GM12878 (cell line): ENCODE results near the gene FAM185A. TPM values are rescaled to one million over a fixed set of nuclear protein-coding genes. Genes with fewer than 3 reads are reported as not detected.
"Not testable (repeated sequence)": the region's sequence is repeated elsewhere in the genome, so short reads cannot be mapped to it uniquely, and the experiment has no call there.

Experiments used
- ATAC-seq: fragments of 200-7000 bp; cut with Tn5 transposase; 3 replicates; pipeline ENCODE4 v1.9.1; 2020; ENCODE audit warnings: mild to moderate bottlenecking, moderate library complexity
- BruUV-seq: library from RNA; stranded (reverse); fragments of 400-500 nt; replicated peaks from 2 replicates; lab custom pipeline; 2021; lab: Mats Ljungman, UMichigan
- CTCF ChIA-PET: fragments of 300-600 bp; sonication (Branson Sonifier 250); formaldehyde crosslinking; extraction: SDS; loops from one replicate; lab custom pipeline; 2021; ENCODE audit warnings: inconsistent platforms; lab: Yijun Ruan, JAX
- POLR2A ChIA-PET: fragments of 350-600 bp; formaldehyde crosslinking; extraction: SDS; loops from one replicate; lab custom pipeline; 2021; ENCODE audit warnings: inconsistent platforms; lab: Charles Lee
- RAD21 ChIA-PET: fragments of 300-600 bp; sonication (Branson Sonifier 250); formaldehyde crosslinking; loops from one replicate; lab custom pipeline; 2023; ENCODE audit warnings: antibody characterized with exemption; ENCODE audit not compliant: unreplicated experiment; lab: Charles Lee
- SMC1A ChIA-PET: fragments of 300-600 bp; sonication (Branson Sonifier 250); formaldehyde crosslinking; loops from one replicate; lab custom pipeline; 2023; ENCODE audit not compliant: unreplicated experiment, uncharacterized antibody; lab: Charles Lee
- DNase-seq: peaks from one replicate; pipeline ENCODE4 v3.0.0-alpha.2; 2011; ENCODE audit warnings: low read depth, low spot score
- FAIRE-seq: peaks from 3 replicates; lab custom pipeline; 2011; peaks lifted over from hg19 to GRCh38; lab: Jason Lieb, UNC
- H2AFZ ChIP-seq: 2 replicates; pipeline ENCODE4 v1.6.0; 2011; ENCODE audit warnings: low read depth, low read length, control low read depth; ENCODE audit not compliant: control insufficient read depth
- H3K27ac ChIP-seq: 2 replicates; pipeline ENCODE4 v1.5.1; 2011; ENCODE audit warnings: control low read depth; ENCODE audit not compliant: control insufficient read depth, insufficient read depth
- H3K27me3 ChIP-seq, 2 experiments: replicated peaks in 1 of 2; 2 replicates each; pipeline versions ENCODE4 v1.6.0 to v1.6.1; 2011; ENCODE audit warnings: low read length in 1 of 2; ENCODE audit not compliant: control insufficient read depth in 2 of 2, insufficient read depth in 2 of 2
- H3K36me3 ChIP-seq, 2 experiments: 2 replicates each; pipeline ENCODE4 v1.5.1; 2011; ENCODE audit warnings: low read length in 1 of 2; ENCODE audit not compliant: control insufficient read depth in 2 of 2, insufficient read depth in 2 of 2
- H3K4me1 ChIP-seq: 2 replicates; pipeline ENCODE4 v1.6.1; 2011; ENCODE audit warnings: mild to moderate bottlenecking, low read length, moderate library complexity, mixed read lengths; ENCODE audit not compliant: control insufficient read depth, insufficient read depth
- H3K4me2 ChIP-seq: 2 replicates; pipeline ENCODE4 v1.6.0; 2011; ENCODE audit warnings: control low read depth; ENCODE audit not compliant: control insufficient read depth, insufficient read depth
- H3K4me3 ChIP-seq: fragments of 200-600 bp; sonication (generic); 2 replicates; pipeline ENCODE4 v1.5.1; 2016
- H3K79me2 ChIP-seq: 2 replicates; pipeline ENCODE4 v1.6.0; 2011; ENCODE audit warnings: low read length; ENCODE audit not compliant: control insufficient read depth, insufficient read depth
- H3K9ac ChIP-seq: 2 replicates; pipeline ENCODE4 v1.8.0; 2011; ENCODE audit warnings: low read length, control low read depth, mixed read lengths; ENCODE audit not compliant: control insufficient read depth, insufficient read depth
- H3K9me3 ChIP-seq: replicated peaks from 3 replicates; pipeline ENCODE4 v1.5.1; 2011; ENCODE audit warnings: mild to moderate bottlenecking, low read length; ENCODE audit not compliant: control insufficient read depth, insufficient read depth
- H4K20me1 ChIP-seq: 2 replicates; pipeline ENCODE4 v1.6.0; 2011; ENCODE audit not compliant: control insufficient read depth, insufficient read depth
- ATF7 ChIP-seq: fragments of 450-650 bp; IDR thresholded peaks from 2 replicates; pipeline ENCODE4 v1.6.1; 2016; ENCODE audit warnings: low read depth, mild to moderate bottlenecking
- BHLHE40 ChIP-seq, 2 experiments: fragments of 450-650 bp in 1 of 2; IDR thresholded peaks; 2 replicates each; pipeline ENCODE4 v1.6.1; 2011 to 2017; ENCODE audit warnings: low read depth in 2 of 2, borderline replicate concordance in 1 of 2, improper control_type of control experiment in 1 of 2, low read length in 1 of 2, mild to moderate bottlenecking in 1 of 2
- DPF2 ChIP-seq: fragments of 450-650 bp; IDR thresholded peaks from 2 replicates; pipeline ENCODE4 v1.6.1; 2017; ENCODE audit warnings: mild to moderate bottlenecking
- EP300 ChIP-seq, 2 experiments: fragments of 150-350 bp in 1 of 2; IDR thresholded peaks; 2 replicates each; pipeline ENCODE4 v1.6.1; 2011 to 2012; ENCODE audit warnings: low read depth in 2 of 2, low read length in 2 of 2, borderline replicate concordance in 1 of 2, improper control_type of control experiment in 1 of 2, inconsistent platforms in 1 of 2; ENCODE audit not compliant: control insufficient read depth in 1 of 2
- IKZF2 ChIP-seq, 2 experiments: fragments of 450-650 bp; IDR thresholded peaks; 2 replicates each; pipeline ENCODE4 v1.6.1; 2017; ENCODE audit warnings: mild to moderate bottlenecking in 2 of 2, moderate library complexity in 2 of 2
- MEF2B ChIP-seq: fragments of 450-650 bp; IDR thresholded peaks from 2 replicates; pipeline ENCODE4 v1.6.1; 2018; ENCODE audit warnings: mild to moderate bottlenecking, moderate library complexity; ENCODE audit not compliant: partially characterized antibody, poor library complexity, severe bottlenecking
- MTA2 ChIP-seq: fragments of 450-650 bp; IDR thresholded peaks from 2 replicates; pipeline ENCODE4 v1.6.1; 2016; ENCODE audit warnings: low read depth, mild to moderate bottlenecking, moderate library complexity
- NBN ChIP-seq: fragments of 450-650 bp; IDR thresholded peaks from 2 replicates; pipeline ENCODE4 v1.6.1; 2016
- NR2F1 ChIP-seq: fragments of 450-650 bp; conservative IDR thresholded peaks from 2 replicates; pipeline ENCODE4 v1.6.1; 2017; ENCODE audit warnings: mild to moderate bottlenecking
- POLR2AphosphoS5 ChIP-seq: IDR thresholded peaks from 2 replicates; pipeline ENCODE4 v1.6.1; 2011; ENCODE audit warnings: mild to moderate bottlenecking, low read length, inconsistent platforms
- RELA ChIP-seq: fragments of 450-650 bp; IDR thresholded peaks from 2 replicates; pipeline ENCODE4 v1.8.0; 2014; ENCODE audit warnings: borderline replicate concordance; ENCODE audit not compliant: partially characterized antibody
- ZNF217 ChIP-seq: fragments of 450-650 bp; IDR thresholded peaks from 2 replicates; pipeline ENCODE4 v1.6.1; 2017; ENCODE audit warnings: antibody characterized with exemption, mild to moderate bottlenecking
- WGBS: methylation state at CpG from one replicate; pipeline ENCODE4 v1.1.6; 2016; ENCODE audit warnings: low lambda C conversion rate; ENCODE audit not compliant: insufficient replicate concordance, insufficient coverage; ENCODE audit errors: missing lambda C conversion rate; 5-methylcytosine and 5-hydroxymethylcytosine counted together
- in situ Hi-C: fragments of 300-500 bp; cut with MboI; formaldehyde crosslinking; loops from 9 replicates; pipeline ENCODE4 v1.14.3; 2018; ENCODE audit warnings: mixed read lengths
- intact Hi-C: fragments of 100-400 bp; cut with micrococcal nuclease; formaldehyde crosslinking; loops from one replicate; pipeline ENCODE4 v1.14.2; 2022; ENCODE audit not compliant: unreplicated experiment
- polyA plus RNA-seq, 11 experiments: library from polyadenylated mRNA; depleted of rRNA in 4 of 11; unstranded in 6 of 11; stranded (reverse) in 5 of 11; fragments of >200 nt; fragmentation: Nextera tagmentation in 4 of 11; fragmentation: Illumina TruSeq in 1 of 11; extraction: Ambion mirVana in 4 of 11; extraction: Trizol in 1 of 11; gene quantifications; 1 replicate in 1 of 11; 2 replicates in 10 of 11; pipeline versions ENCODE4 v1.2.1 to v1.2.3, GENCODE V29; 2011 to 2016; ENCODE audit warnings: inconsistent platforms in 2 of 11, missing spikeins in 2 of 11, low read depth in 1 of 11
- total RNA-seq, 4 experiments: library from RNA; depleted of rRNA in 3 of 4; stranded (reverse); fragments of >200 nt in 3 of 4; fragmentation: Illumina TruSeq in 1 of 4; extraction: Trizol in 1 of 4; gene quantifications; 2 replicates each; pipeline versions ENCODE4 v1.2.1 to v1.2.3, GENCODE V29; 2013 to 2021
- TF ChIP-seq, protein P1 (sequence below): fragments of 450-650 bp; IDR thresholded peaks from 2 replicates; pipeline ENCODE4 v1.6.1; 2017; ENCODE audit warnings: mild to moderate bottlenecking, low read depth, inconsistent platforms; ENCODE audit not compliant: poor library complexity, severe bottlenecking
- TF ChIP-seq, protein P2 (sequence below): fragments of 450-650 bp; IDR thresholded peaks from 2 replicates; pipeline ENCODE4 v1.6.1; 2016; ENCODE audit warnings: mild to moderate bottlenecking
- TF ChIP-seq, protein P3 (sequence below): fragments of 450-650 bp; IDR thresholded peaks from 2 replicates; pipeline ENCODE4 v1.6.1; 2017; ENCODE audit warnings: low read depth, mild to moderate bottlenecking, moderate library complexity

Gene FAM185A
- total and polyA plus RNA-seq, 10 of the 15 experiments (the other 5 are each of a cell fraction or from before 2014, with no cell fraction given): 1.9 to 12.8 (median 8.6) TPM

DNA sequence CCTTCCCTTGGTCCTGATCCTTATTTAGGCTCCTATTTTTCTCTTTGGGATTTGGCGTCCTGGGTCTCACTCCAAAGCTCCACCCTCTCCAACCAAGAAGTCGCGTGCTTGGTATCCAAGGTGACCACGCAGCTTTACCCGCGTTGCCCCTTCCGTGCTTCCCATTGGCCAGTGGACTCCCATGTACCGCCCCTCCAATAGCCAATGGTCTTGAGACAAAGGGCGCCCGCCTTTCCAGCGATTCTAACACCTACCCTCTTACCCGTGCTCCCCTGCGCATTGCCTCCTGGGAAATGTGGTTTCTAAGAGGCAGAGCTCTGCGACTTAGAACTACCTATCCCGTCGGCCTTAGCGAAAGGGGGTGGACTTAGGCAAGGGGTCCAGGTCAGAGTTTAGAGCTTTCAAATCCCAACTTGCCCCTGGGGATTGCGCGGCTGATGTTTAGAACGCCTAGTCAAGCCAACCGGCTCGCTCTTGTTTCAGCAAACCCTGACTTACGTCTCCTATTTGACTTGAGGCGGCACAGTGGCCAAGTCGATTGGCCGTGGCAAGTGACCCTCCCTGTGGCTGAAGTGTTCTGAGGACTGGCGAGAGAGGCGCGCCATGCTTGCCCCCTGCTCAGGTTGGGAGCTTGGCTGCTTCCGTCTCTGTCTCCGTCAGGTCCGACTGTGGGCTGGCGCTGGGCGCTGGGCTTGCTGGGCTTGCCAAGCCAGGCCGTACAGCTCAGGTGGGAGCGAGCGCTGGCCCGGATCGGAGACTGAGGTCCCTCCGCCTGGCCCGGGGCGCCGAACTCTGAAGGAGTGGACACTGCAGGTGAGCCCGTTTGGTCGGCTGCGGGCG, at the start of gene FAM185A (continued):
- TF ChIP-seq RELA: peak; percentile 24

DNA sequence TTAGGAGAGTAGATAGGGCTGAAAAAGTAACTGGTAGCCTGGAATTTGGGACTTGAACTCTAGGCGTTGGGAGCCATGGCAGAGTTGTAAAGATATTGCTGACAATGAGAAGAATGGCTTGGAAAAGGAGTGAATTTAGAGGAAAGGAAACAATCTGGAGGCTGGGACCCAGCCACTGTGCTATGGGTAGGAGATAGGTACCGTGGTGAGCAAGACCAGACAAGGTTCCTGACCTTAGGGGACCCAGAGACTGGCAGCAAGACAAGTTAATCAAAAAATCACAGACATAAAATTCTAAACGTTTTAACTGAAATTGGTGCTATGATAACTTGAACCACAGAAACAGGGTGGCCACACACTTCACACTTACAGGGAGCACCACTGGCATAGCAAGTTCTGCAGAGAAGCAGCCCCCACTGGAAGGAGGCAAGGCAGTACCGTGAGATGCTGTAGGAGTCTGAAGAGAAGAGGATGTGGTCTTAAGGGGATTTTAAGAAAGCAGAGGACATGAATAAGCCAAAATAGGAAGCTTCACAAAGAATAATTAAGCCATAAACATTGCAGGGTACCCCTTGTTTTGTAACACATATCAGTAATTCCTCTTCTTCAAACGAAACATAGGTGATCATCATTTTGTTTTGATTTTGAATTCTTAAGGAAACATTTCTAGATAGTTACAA, 35.6 kb upstream of the FAM185A start:
- RAD21 ChIA-PET, SMC1A ChIA-PET, POLR2A ChIA-PET, H3K36me3 ChIP-seq, H4K20me1 ChIP-seq, H3K79me2 ChIP-seq, H3K9me3 ChIP-seq, FAIRE-seq, H3K4me1 ChIP-seq, in situ Hi-C loops, H3K27me3 ChIP-seq, intact Hi-C loops, CTCF ChIA-PET: not testable (repeated sequence)
- H3K27ac ChIP-seq: peak overlapping the region; percentile 90
- peak overlapping the region; percentile 59 for H3K4me3 ChIP-seq
- TSS peak; percentile 94 for BruUV-seq
- H2AFZ ChIP-seq: peak overlapping the region; percentile 65
- peak overlapping the region; percentile 56 for H3K9ac ChIP-seq
- peak; percentile 85 for ATAC-seq
- H3K4me2 ChIP-seq: peak overlapping the region; percentile 92
- 2% methylated on average over 5 of the region's 5 CpGs for WGBS
- peak; percentile 68 for DNase-seq
- TF ChIP-seq IKZF2 (IDR thresholded peaks at IDR 0.05) (peak; percentile 74), NBN (peak; percentile 70), ATF7 (peak; percentile 13; the same call in 1 of the 2 replicates), MTA2 (peak; percentile 68; the same call in 1 of the 2 replicates), EP300 (IDR thresholded peaks at IDR 0.05; ENCODE audit: borderline replicate concordance in 1 of 2, control insufficient read depth in 1 of 2, low read depth in 2 of 2, low read length in 2 of 2) (peak in 1 of 2 experiments; percentile 47; a peak in 1 of 4 replicates), BHLHE40 (IDR thresholded peaks at IDR 0.05; ENCODE audit: borderline replicate concordance in 1 of 2, low read depth in 2 of 2, low read length in 1 of 2) (peak in 1 of 2 experiments; percentile 71; a peak in 2 of 4 replicates), ZNF217 (peak; percentile 35; the same call in 1 of the 2 replicates), POLR2AphosphoS5 (peak; percentile 50; the same call in 1 of the 2 replicates), NR2F1 (0 out of 2 replicates have a peak, but pooled peaks have one; percentile 42), MEF2B (peak; percentile 67), DPF2 (peak; percentile 77)
- TF ChIP-seq, protein P1, sequence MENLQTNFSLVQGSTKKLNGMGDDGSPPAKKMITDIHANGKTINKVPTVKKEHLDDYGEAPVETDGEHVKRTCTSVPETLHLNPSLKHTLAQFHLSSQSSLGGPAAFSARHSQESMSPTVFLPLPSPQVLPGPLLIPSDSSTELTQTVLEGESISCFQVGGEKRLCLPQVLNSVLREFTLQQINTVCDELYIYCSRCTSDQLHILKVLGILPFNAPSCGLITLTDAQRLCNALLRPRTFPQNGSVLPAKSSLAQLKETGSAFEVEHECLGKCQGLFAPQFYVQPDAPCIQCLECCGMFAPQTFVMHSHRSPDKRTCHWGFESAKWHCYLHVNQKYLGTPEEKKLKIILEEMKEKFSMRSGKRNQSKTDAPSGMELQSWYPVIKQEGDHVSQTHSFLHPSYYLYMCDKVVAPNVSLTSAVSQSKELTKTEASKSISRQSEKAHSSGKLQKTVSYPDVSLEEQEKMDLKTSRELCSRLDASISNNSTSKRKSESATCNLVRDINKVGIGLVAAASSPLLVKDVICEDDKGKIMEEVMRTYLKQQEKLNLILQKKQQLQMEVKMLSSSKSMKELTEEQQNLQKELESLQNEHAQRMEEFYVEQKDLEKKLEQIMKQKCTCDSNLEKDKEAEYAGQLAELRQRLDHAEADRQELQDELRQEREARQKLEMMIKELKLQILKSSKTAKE: peak; percentile 45
- TF ChIP-seq, protein P2, sequence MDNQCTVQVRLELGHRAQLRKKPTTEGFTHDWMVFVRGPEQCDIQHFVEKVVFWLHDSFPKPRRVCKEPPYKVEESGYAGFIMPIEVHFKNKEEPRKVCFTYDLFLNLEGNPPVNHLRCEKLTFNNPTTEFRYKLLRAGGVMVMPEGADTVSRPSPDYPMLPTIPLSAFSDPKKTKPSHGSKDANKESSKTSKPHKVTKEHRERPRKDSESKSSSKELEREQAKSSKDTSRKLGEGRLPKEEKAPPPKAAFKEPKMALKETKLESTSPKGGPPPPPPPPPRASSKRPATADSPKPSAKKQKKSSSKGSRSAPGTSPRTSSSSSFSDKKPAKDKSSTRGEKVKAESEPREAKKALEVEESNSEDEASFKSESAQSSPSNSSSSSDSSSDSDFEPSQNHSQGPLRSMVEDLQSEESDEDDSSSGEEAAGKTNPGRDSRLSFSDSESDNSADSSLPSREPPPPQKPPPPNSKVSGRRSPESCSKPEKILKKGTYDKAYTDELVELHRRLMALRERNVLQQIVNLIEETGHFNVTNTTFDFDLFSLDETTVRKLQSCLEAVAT: peak; percentile 63
- TF ChIP-seq, protein P3, sequence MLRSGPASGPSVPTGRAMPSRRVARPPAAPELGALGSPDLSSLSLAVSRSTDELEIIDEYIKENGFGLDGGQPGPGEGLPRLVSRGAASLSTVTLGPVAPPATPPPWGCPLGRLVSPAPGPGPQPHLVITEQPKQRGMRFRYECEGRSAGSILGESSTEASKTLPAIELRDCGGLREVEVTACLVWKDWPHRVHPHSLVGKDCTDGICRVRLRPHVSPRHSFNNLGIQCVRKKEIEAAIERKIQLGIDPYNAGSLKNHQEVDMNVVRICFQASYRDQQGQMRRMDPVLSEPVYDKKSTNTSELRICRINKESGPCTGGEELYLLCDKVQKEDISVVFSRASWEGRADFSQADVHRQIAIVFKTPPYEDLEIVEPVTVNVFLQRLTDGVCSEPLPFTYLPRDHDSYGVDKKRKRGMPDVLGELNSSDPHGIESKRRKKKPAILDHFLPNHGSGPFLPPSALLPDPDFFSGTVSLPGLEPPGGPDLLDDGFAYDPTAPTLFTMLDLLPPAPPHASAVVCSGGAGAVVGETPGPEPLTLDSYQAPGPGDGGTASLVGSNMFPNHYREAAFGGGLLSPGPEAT: peak; percentile 76; the same call in 1 of the 2 replicates
